ENCODE measurements around the gene ATP2B2.

ATP2B2 gene

GRCh38 chr3:10474847-10475246 is 30.5 kb downstream of the ATP2B2 start:
- H3K4me1 ChIP-seq (ENCODE audit: control insufficient read depth in 1 of 2, insufficient read depth in 2 of 2, low read length in 2 of 2) = peaks cover 0 to 3% of the 10 kb centered on the region in 2 donors
- peaks cover 0 to 4% of the 10 kb centered on the region in 2 donors for H3K9me3 ChIP-seq (ENCODE audit: control insufficient read depth in 1 of 2, low read length in 2 of 2)
- H3K36me3 ChIP-seq (ENCODE audit: control insufficient read depth in 1 of 2, insufficient read depth in 2 of 2, low read length in 2 of 2) = no peaks in the 10 kb centered on the region
- H3K27ac ChIP-seq (ENCODE audit: low read length) = no peak overlapping the region
- H3K27me3 ChIP-seq (ENCODE audit: low read depth, low read length) = peaks cover 8% of the 10 kb centered on the region
- no peak overlapping the region for H3K4me3 ChIP-seq (ENCODE audit: low read depth in 1 of 2, low read length in 2 of 2)

GRCh38 chr3:10474275-10474646 is 31.1 kb downstream of the ATP2B2 start:
- H3K27ac ChIP-seq (ENCODE audit: low read length) = no peak overlapping the region
- peaks cover 13% of the 10 kb centered on the region for H3K27me3 ChIP-seq (ENCODE audit: low read depth, low read length)
- H3K4me3 ChIP-seq (ENCODE audit: low read depth in 1 of 2, low read length in 2 of 2) = no peak overlapping the region
- no peaks in the 10 kb centered on the region for H3K36me3 ChIP-seq (ENCODE audit: control insufficient read depth in 1 of 2, insufficient read depth in 2 of 2, low read length in 2 of 2)
- H3K9me3 ChIP-seq (ENCODE audit: control insufficient read depth in 1 of 2, low read length in 2 of 2) = peaks cover 0 to 4% of the 10 kb centered on the region in 2 donors
- H3K4me1 ChIP-seq (ENCODE audit: control insufficient read depth in 1 of 2, insufficient read depth in 2 of 2, low read length in 2 of 2) = peaks cover 0 to 3% of the 10 kb centered on the region in 2 donors

- no peak overlapping the region for H3K27ac ChIP-seq (ENCODE audit: low read length)
- no peaks in the 10 kb centered on the region for H3K36me3 ChIP-seq (ENCODE audit: control insufficient read depth in 1 of 2, insufficient read depth in 2 of 2, low read length in 2 of 2)
- H3K4me1 ChIP-seq (ENCODE audit: control insufficient read depth in 1 of 2, insufficient read depth in 2 of 2, low read length in 2 of 2) = peaks cover 0 to 3% of the 10 kb centered on the region in 2 donors
- peaks cover 0 to 4% of the 10 kb centered on the region in 2 donors for H3K9me3 ChIP-seq (ENCODE audit: control insufficient read depth in 1 of 2, low read length in 2 of 2)
- H3K27me3 ChIP-seq (ENCODE audit: low read depth, low read length) = peaks cover 13% of the 10 kb centered on the region
- H3K4me3 ChIP-seq (ENCODE audit: low read depth in 1 of 2, low read length in 2 of 2) = no peak overlapping the region
Observed at GRCh38 chr3:10473581-10474274, 31.7 kb downstream of the ATP2B2 start.

GRCh38 chr3:10472877-10473440 is 32.4 kb downstream of the ATP2B2 start:
- H3K27me3 ChIP-seq (ENCODE audit: low read depth, low read length) = peaks cover 13% of the 10 kb centered on the region
- no peak overlapping the region for H3K4me3 ChIP-seq (ENCODE audit: low read depth in 1 of 2, low read length in 2 of 2)
- H3K4me1 ChIP-seq (ENCODE audit: control insufficient read depth in 1 of 2, insufficient read depth in 2 of 2, low read length in 2 of 2) = peaks cover 0 to 3% of the 10 kb centered on the region in 2 donors
- no peaks in the 10 kb centered on the region for H3K36me3 ChIP-seq (ENCODE audit: control insufficient read depth in 1 of 2, insufficient read depth in 2 of 2, low read length in 2 of 2)
- no peaks in the 10 kb centered on the region for H3K9me3 ChIP-seq (ENCODE audit: control insufficient read depth in 1 of 2, low read length in 2 of 2)
- H3K27ac ChIP-seq (ENCODE audit: low read length) = no peak overlapping the region

- Histone ChIP-seq H3K27me3 (ENCODE audit: low read depth, low read length) (peaks cover 13% of the 10 kb centered on the region), H3K4me1 (ENCODE audit: control insufficient read depth in 1 of 2, insufficient read depth in 2 of 2, low read length in 2 of 2) (peaks cover 0 to 3% of the 10 kb centered on the region in 2 donors), H3K36me3 (ENCODE audit: control insufficient read depth in 1 of 2, insufficient read depth in 2 of 2, low read length in 2 of 2) (no peaks in the 10 kb centered on the region), H3K4me3 (ENCODE audit: low read depth in 1 of 2, low read length in 2 of 2) (no peak overlapping the region), H3K9me3 (ENCODE audit: control insufficient read depth in 1 of 2, low read length in 2 of 2) (no peaks in the 10 kb centered on the region), H3K27ac (ENCODE audit: low read length) (no peak overlapping the region)
Observed at GRCh38 chr3:10471054-10471688, 34.2 kb downstream of the ATP2B2 start.

- peaks cover 13% of the 10 kb centered on the region for H3K27me3 ChIP-seq (ENCODE audit: low read depth, low read length)
- no peaks in the 10 kb centered on the region for H3K9me3 ChIP-seq (ENCODE audit: control insufficient read depth in 1 of 2, low read length in 2 of 2)
- no peak overlapping the region for H3K27ac ChIP-seq (ENCODE audit: low read length)
Observed at GRCh38 chr3:10470120-10471053, 35.0 kb downstream of the ATP2B2 start.

GRCh38 chr3:10469441-10470119 is 35.8 kb downstream of the ATP2B2 start:
- Histone ChIP-seq H3K4me1 (ENCODE audit: control insufficient read depth in 1 of 2, insufficient read depth in 2 of 2, low read length in 2 of 2) (peaks cover 0 to 3% of the 10 kb centered on the region in 2 donors), H3K9me3 (ENCODE audit: control insufficient read depth in 1 of 2, low read length in 2 of 2) (no peaks in the 10 kb centered on the region), H3K27me3 (ENCODE audit: low read depth, low read length) (peaks cover 13% of the 10 kb centered on the region)

More at GRCh38 chr3:10470120-10471053, 35.0 kb downstream of the ATP2B2 start:
- Histone ChIP-seq H3K4me1 (ENCODE audit: control insufficient read depth in 1 of 2, insufficient read depth in 2 of 2, low read length in 2 of 2) (peaks cover 0 to 3% of the 10 kb centered on the region in 2 donors), H3K36me3 (ENCODE audit: control insufficient read depth in 1 of 2, insufficient read depth in 2 of 2, low read length in 2 of 2) (no peaks in the 10 kb centered on the region), H3K4me3 (ENCODE audit: low read depth in 1 of 2, low read length in 2 of 2) (no peak overlapping the region)

GRCh38 chr3:10468613-10469354 is 36.6 kb downstream of the ATP2B2 start:
- H3K4me3 ChIP-seq (ENCODE audit: low read depth in 1 of 2, low read length in 2 of 2) = no peak overlapping the region
- H3K27ac ChIP-seq (ENCODE audit: low read length) = no peak overlapping the region
- H3K36me3 ChIP-seq (ENCODE audit: control insufficient read depth in 1 of 2, insufficient read depth in 2 of 2, low read length in 2 of 2) = no peaks in the 10 kb centered on the region
- peaks cover 13% of the 10 kb centered on the region for H3K27me3 ChIP-seq (ENCODE audit: low read depth, low read length)
- peaks cover 0 to 3% of the 10 kb centered on the region in 2 donors for H3K4me1 ChIP-seq (ENCODE audit: control insufficient read depth in 1 of 2, insufficient read depth in 2 of 2, low read length in 2 of 2)
- H3K9me3 ChIP-seq (ENCODE audit: control insufficient read depth in 1 of 2, low read length in 2 of 2) = no peaks in the 10 kb centered on the region

More at GRCh38 chr3:10469441-10470119, 35.8 kb downstream of the ATP2B2 start:
- Histone ChIP-seq H3K4me3 (ENCODE audit: low read depth in 1 of 2, low read length in 2 of 2) (no peak overlapping the region), H3K27ac (ENCODE audit: low read length) (no peak overlapping the region), H3K36me3 (ENCODE audit: control insufficient read depth in 1 of 2, insufficient read depth in 2 of 2, low read length in 2 of 2) (no peaks in the 10 kb centered on the region)

- Histone ChIP-seq H3K27me3 (ENCODE audit: low read depth, low read length) (peaks cover 13% of the 10 kb centered on the region), H3K9me3 (ENCODE audit: control insufficient read depth in 1 of 2, low read length in 2 of 2) (no peaks in the 10 kb centered on the region), H3K27ac (ENCODE audit: low read length) (no peak overlapping the region), H3K4me3 (ENCODE audit: low read depth in 1 of 2, low read length in 2 of 2) (no peak overlapping the region), H3K36me3 (ENCODE audit: control insufficient read depth in 1 of 2, insufficient read depth in 2 of 2, low read length in 2 of 2) (no peaks in the 10 kb centered on the region), H3K4me1 (ENCODE audit: control insufficient read depth in 1 of 2, insufficient read depth in 2 of 2, low read length in 2 of 2) (peaks cover 0 to 3% of the 10 kb centered on the region in 2 donors)
Observed at GRCh38 chr3:10467904-10468612, 37.3 kb downstream of the ATP2B2 start.

- H3K36me3 ChIP-seq (ENCODE audit: control insufficient read depth in 1 of 2, insufficient read depth in 2 of 2, low read length in 2 of 2) = no peaks in the 10 kb centered on the region
- H3K27me3 ChIP-seq (ENCODE audit: low read depth, low read length) = peaks cover 13% of the 10 kb centered on the region
- H3K4me3 ChIP-seq (ENCODE audit: low read depth in 1 of 2, low read length in 2 of 2) = no peak overlapping the region
- no peak overlapping the region for H3K27ac ChIP-seq (ENCODE audit: low read length)
- no peaks in the 10 kb centered on the region for H3K9me3 ChIP-seq (ENCODE audit: control insufficient read depth in 1 of 2, low read length in 2 of 2)
- peaks cover 0 to 3% of the 10 kb centered on the region in 2 donors for H3K4me1 ChIP-seq (ENCODE audit: control insufficient read depth in 1 of 2, insufficient read depth in 2 of 2, low read length in 2 of 2)
Observed at GRCh38 chr3:10467204-10467603, 38.2 kb downstream of the ATP2B2 start.
